ENCODE results near the gene PKP4.

PKP4 gene

GRCh38 chr2:158712791-158713522, 256.2 kb downstream of the PKP4 start:
- FAIRE-seq (no peak), DNase-seq (ENCODE audit: insufficient read length, low spot score) (no peak)
- TF ChIP-seq POLR2A (IDR thresholded peaks at IDR 0.05; ENCODE audit: low read depth, low read length): no peak
- no peak for TF ChIP-seq TAF1 (IDR thresholded peaks at IDR 0.05; ENCODE audit: low read depth, low read length)
- TF ChIP-seq PAX5 (IDR thresholded peaks at IDR 0.05; ENCODE audit: insufficient read depth, low read length, severe bottlenecking): no peak
- no peak for TF ChIP-seq POU2F2 (IDR thresholded peaks at IDR 0.05; ENCODE audit: low read depth, low read length)
- TF ChIP-seq POLR2AphosphoS5 (IDR thresholded peaks at IDR 0.05; ENCODE audit: low read depth, low read length): no peak
- TF ChIP-seq SPI1 (IDR thresholded peaks at IDR 0.05; ENCODE audit: low read depth, low read length): no peak

DNA sequence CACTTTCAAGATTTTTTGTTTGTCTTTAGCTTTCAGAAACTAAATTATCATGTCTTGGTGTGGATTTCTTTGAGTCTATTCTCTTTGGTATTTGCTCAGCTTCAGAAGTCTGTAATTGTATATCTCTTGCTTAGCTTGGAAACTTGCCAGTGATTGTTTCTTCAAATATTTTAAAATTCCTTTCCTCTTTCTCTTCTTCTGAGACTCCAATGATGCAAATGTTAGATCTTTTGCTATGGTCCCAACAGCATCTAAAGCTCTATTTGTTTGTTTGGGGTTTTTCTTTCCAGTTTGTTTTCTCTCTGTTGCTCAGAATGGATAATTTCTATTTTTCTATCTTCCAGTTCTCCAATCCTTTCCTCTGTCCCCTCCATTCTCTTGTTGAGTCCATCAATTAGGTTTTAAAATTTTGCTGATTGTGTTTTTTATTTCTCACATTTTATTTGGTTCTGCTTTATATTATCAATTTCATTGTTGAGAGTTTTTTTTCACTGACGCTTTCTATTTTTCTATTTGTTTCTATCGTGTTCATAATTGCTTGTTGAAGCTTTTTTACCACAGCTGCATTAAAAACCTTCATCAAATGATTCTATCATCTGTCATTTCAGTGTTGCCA, 256.9 kb downstream of the PKP4 start:
- TF ChIP-seq POU2F2 (IDR thresholded peaks at IDR 0.05; ENCODE audit: low read depth, low read length) (no peak), SPI1 (IDR thresholded peaks at IDR 0.05; ENCODE audit: low read depth, low read length) (no peak), POLR2A (IDR thresholded peaks at IDR 0.05; ENCODE audit: low read depth, low read length) (no peak)
- DNase-seq (ENCODE audit: insufficient read length, low spot score) (no peak), FAIRE-seq (no peak)

GRCh38 chr2:158714420-158714819, 257.7 kb downstream of the PKP4 start:
- TF ChIP-seq POLR2A (IDR thresholded peaks at IDR 0.05; ENCODE audit: low read depth, low read length) (no peak), SPI1 (IDR thresholded peaks at IDR 0.05; ENCODE audit: low read depth, low read length) (no peak)
- no peak for DNase-seq (ENCODE audit: insufficient read length, low spot score)
- FAIRE-seq: no peak

DNA sequence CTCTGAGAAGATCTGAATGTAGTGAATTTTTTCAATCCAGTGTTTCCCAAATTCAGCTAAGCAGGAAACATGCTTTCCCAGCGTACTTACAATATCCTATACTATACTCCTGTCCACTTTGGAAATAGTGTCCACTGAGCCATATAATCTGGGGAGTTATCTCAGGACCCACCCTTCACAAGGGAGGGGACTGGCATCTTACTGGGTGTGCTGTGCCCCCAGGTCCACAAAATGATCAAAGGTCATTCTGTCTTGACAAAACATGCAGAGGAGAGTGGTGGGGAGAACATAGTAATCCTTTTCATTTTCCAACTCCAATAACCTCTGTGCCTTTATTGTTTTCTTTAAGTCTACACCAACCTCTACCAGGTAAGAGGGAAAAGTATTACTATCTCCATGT, 258.6 kb downstream of the PKP4 start:
- DNase-seq (ENCODE audit: insufficient read length, low spot score) (no peak), FAIRE-seq (no peak)
- TF ChIP-seq PAX5 (IDR thresholded peaks at IDR 0.05; ENCODE audit: insufficient read depth, low read length, severe bottlenecking) (no peak), POLR2AphosphoS5 (IDR thresholded peaks at IDR 0.05; ENCODE audit: low read depth, low read length) (no peak), SPI1 (IDR thresholded peaks at IDR 0.05; ENCODE audit: low read depth, low read length) (no peak)

DNA sequence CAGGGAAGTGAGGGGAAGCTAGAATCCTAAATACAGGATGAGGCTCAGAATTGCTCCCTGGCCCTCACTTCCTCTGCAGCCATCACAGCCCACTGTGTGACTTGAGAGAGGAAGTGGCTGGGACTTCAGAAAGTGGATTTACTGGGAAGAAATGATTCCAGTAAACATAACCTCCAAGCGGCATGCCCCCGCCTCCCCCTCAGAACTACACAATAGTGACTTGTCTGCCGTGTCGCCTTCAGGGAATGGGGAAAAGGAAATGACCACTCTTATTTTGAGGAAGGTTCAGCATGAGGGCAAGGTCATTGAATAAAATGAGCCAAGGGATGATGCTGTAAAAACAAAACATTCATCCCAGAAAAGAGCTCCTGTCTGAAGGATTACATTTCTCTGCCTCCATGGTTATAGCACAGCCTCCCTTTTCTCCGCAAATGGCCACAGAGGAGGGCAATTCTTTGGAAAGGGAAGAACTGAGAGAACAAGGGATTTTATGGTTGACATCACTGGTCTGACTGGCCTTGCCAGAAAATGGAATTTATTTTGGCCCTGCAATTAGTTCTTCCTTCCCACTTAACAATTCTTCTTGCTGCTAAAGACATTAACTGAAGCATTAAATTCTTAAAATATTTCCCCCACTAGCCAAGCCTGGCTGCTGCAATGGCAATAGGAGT, 259.5 kb downstream of the PKP4 start:
- TF ChIP-seq PAX5 (IDR thresholded peaks at IDR 0.05; ENCODE audit: insufficient read depth, low read length, severe bottlenecking): no peak
- no peak for FAIRE-seq
- DNase-seq (ENCODE audit: insufficient read length, low spot score): no peak

DNA sequence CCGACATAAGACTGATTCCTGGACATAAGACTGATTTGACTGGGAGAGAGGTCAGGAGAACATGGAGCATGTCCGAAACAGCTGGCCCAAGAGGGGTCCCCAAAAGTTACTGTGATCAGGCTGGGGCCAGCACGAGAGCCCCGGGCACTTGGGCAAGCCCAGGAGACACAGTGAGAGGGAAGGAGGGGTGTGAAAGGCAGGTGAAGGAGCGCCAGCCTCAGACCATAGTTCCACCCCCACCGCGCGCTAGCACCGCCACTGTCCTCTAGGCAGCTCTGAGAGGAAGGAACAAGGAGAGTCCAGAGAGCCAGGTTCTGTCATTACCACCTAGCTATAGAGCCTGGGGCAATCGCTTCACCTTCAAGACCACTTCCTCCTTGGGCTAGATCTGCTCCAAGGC, 260.2 kb downstream of the PKP4 start:
- DNase-seq (ENCODE audit: insufficient read length, low spot score) (no peak), FAIRE-seq (no peak)
- TF ChIP-seq POLR2AphosphoS5 (IDR thresholded peaks at IDR 0.05; ENCODE audit: low read depth, low read length): no peak
- no peak for TF ChIP-seq POLR2A (IDR thresholded peaks at IDR 0.05; ENCODE audit: low read depth, low read length)
- no peak for TF ChIP-seq TAF1 (IDR thresholded peaks at IDR 0.05; ENCODE audit: low read depth, low read length)
- no peak for TF ChIP-seq SPI1 (IDR thresholded peaks at IDR 0.05; ENCODE audit: low read depth, low read length)
- no peak for TF ChIP-seq POU2F2 (IDR thresholded peaks at IDR 0.05; ENCODE audit: low read depth, low read length)

GRCh38 chr2:158717366-158718195, 260.8 kb downstream of the PKP4 start:
- TF ChIP-seq POLR2AphosphoS5 (IDR thresholded peaks at IDR 0.05; ENCODE audit: low read depth, low read length) (no peak), POLR2A (IDR thresholded peaks at IDR 0.05; ENCODE audit: low read depth, low read length) (no peak), POU2F2 (IDR thresholded peaks at IDR 0.05; ENCODE audit: low read depth, low read length) (no peak)
- FAIRE-seq: no peak
- DNase-seq (ENCODE audit: insufficient read length, low spot score): no peak

DNA sequence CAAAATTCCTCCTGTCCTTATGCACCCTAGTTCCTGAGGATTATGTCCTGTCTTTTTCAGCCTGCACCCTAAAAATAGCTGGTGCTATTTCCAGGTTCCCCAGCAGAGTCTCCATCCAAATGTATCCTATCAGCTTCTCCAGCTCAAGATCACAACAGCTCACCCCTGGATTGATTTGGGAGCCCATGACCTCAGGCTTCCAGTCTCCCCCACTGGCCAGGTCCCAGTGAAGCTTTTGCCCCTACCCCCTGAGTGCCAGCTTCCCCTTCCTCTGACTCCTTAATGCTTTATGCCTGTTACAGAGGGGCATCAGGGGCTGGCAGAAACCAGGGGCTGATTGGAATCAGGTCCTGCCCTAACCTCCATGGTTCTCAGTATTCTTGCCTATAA, 261.4 kb downstream of the PKP4 start:
- TF ChIP-seq PAX5 (IDR thresholded peaks at IDR 0.05; ENCODE audit: insufficient read depth, low read length, severe bottlenecking): no peak
- TF ChIP-seq POU2F2 (IDR thresholded peaks at IDR 0.05; ENCODE audit: low read depth, low read length): no peak
- TF ChIP-seq POLR2AphosphoS5 (IDR thresholded peaks at IDR 0.05; ENCODE audit: low read depth, low read length): no peak
- TF ChIP-seq SPI1 (IDR thresholded peaks at IDR 0.05; ENCODE audit: low read depth, low read length): no peak
- TF ChIP-seq POLR2A (IDR thresholded peaks at IDR 0.05; ENCODE audit: low read depth, low read length): no peak
- no peak for FAIRE-seq
- no peak for DNase-seq (ENCODE audit: insufficient read length, low spot score)

DNA sequence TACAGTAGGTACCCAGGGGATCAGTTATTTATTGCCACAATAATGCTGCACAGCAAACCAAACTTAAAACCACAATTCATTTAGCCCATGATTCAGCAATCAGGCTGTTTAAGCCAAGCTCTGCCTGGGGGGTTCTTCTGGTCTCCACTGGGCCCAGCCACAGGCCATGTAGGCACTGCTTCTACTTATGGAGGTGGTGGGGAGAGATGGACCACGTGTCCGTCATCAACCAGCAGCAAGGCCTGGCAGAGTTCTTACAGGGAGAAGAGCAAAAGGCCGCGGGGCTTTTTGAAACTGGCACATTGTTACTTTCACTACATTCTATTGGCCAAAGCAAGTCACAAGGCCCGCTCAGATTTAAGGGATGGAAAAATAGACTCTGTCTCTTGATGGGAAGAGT, 262.1 kb downstream of the PKP4 start:
- no peak for FAIRE-seq

GRCh38 chr2:158719403-158719802, 262.7 kb downstream of the PKP4 start:
- no peak for DNase-seq (ENCODE audit: insufficient read length, low spot score)
- no peak for FAIRE-seq
- TF ChIP-seq POLR2AphosphoS5 (IDR thresholded peaks at IDR 0.05; ENCODE audit: low read depth, low read length): no peak
- TF ChIP-seq PAX5 (IDR thresholded peaks at IDR 0.05; ENCODE audit: insufficient read depth, low read length, severe bottlenecking): no peak
- TF ChIP-seq POU2F2 (IDR thresholded peaks at IDR 0.05; ENCODE audit: low read depth, low read length): no peak
- TF ChIP-seq TAF1 (IDR thresholded peaks at IDR 0.05; ENCODE audit: low read depth, low read length): no peak
- TF ChIP-seq POLR2A (IDR thresholded peaks at IDR 0.05; ENCODE audit: low read depth, low read length): no peak
- no peak for TF ChIP-seq SPI1 (IDR thresholded peaks at IDR 0.05; ENCODE audit: low read depth, low read length)

More for the DNA sequence above, 262.1 kb downstream of the PKP4 start:
- no peak for DNase-seq (ENCODE audit: insufficient read length, low spot score)
- TF ChIP-seq POLR2AphosphoS5 (IDR thresholded peaks at IDR 0.05; ENCODE audit: low read depth, low read length) (no peak), POU2F2 (IDR thresholded peaks at IDR 0.05; ENCODE audit: low read depth, low read length) (no peak), POLR2A (IDR thresholded peaks at IDR 0.05; ENCODE audit: low read depth, low read length) (no peak), TAF1 (IDR thresholded peaks at IDR 0.05; ENCODE audit: low read depth, low read length) (no peak), PAX5 (IDR thresholded peaks at IDR 0.05; ENCODE audit: insufficient read depth, low read length, severe bottlenecking) (no peak), SPI1 (IDR thresholded peaks at IDR 0.05; ENCODE audit: low read depth, low read length) (no peak)

All from GM12891 (cell line).